ENCODE data around the gene ETHE1.

The ETHE1 gene

DNA sequence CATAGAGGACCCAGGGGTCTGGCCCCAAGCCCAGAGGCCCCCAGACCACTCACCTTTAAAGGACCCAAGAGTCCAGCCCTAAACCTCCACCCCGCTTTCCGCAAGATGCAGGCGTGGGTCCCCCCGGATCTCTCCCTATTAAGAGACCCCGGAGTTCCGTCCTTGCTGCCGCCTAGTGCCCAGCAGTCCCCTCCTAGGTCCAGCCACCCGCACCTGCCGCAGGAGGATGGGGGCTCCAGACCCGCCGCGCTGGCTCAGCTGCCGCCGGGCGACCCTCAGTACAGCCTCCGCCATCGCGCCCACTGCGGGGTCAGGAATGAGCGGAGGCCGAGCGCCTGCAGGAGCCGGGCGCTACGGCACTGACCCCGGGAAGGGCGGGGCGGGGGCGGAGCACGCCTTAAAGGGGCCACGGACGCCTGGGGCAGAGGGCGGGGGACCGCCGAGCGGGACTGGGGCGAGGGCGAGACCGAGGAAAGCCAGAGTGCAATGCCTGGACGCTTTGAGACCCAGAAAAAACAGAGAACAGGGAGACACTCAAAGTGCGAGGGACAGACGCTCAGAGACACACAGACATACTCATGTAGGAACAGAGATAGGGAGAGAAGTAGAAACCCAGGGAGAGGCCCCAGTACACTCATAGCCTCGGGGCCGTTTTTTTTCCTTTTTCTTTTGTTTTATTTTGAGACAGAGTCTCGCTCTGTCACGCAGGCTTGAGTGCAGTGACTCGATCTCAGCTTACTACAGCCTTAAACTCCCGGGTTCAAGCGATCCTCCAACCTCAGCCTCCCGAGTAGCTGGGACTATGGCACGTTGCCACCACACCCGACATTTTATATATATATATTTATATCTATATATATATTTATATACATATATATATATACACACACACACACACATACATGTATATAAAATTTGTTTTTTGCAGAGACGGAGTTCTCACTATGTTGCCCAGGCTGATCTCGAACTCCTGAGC lies at the start of gene ETHE1:
ETHE1 (minus strand) TSS at position 318 of the 976 bp plus-strand sequence; CDS start at position 294, 24 bp downstream.
- peak; percentile 51 for DNase-seq

DNA sequence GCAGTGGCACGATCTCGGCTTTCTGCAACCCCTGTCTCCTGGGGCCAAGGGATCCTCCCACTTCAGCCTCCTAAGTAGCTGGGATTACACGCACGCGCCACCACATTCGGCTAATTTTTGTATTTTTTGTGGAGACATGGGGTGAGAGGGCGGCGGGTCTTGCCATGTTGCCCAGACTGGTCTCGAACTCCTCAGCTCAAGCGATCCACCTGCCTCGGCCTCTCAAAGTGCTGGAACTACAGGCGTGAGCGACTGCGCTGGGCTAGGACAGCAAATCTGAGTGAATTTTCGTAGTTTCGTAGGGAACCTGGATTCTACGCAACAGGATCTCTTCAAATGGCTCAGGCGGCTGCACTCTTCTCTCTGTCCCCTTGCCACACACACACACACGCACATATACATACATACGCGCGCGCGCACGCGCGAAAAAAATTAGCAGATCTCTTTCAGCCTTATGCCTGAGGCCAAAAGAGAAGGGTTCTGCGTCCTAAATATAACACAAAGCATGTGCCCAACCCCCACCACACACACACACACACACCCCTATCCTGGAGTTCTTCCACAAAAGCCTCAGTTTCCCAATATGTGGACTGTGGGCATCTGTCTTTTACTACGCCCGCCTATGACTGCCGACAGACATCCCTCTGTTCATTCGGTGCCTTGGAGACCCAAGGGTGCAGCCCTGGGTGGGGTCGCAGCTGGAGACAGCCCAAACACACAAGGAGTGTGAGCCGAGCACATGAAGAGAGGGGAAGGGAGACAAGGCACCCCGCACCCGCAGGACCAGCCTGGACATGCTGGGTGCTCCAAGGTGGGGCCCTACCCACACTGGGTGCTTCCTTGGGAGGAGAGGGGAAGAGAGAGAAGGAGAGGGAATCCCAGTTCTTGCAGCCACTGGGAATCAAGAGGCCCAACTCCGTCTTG lies 49.2 kb upstream of the ETHE1 start:
- no peak for DNase-seq

DNA sequence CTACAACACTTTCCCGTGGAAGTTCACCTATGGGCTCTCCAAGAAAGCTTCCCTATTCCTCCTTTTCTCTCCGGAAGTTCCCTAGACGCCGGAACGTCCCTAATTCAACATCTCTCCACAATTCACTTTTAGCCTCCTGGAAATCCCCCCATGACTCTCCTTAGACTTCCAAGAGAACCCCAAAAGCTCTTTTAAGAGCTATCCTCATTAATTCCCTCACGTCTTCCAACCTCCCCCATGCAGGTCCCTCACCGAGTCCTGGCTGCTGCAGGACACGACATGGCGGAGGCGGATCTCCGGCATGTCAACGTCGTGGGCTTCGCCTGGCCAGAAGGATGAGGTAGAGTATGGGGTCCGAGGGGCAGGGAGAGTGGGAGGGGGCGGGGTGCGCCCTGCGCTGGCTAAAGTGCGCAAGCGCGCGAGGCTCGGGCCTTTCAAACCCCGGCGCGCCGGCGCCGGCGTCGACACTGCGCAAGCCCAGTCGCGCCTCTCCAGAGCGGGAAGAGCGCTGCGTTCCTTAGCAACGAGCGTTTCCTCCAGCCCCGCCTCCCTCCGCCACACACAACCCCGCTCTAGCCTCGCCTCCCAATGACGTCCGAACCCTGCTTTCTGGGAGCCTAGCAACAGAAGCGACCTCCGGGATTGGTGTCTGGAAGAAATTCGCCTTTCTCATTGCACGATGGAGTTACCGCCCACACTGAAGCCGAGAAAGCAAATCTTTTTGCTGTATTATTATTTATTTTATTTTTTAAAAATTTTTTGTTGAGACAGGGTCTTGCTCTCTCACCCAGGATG lies 48.4 kb upstream of the ETHE1 start, which contains the start of the genes PINLYP and XRCC1:
PINLYP (plus strand) TSS at position 646 of the 795 bp plus-strand sequence. CDS start 1,391 bp downstream, outside the sequence.
XRCC1 (minus strand) TSS at position 372 of the 795 bp plus-strand sequence; CDS start at position 303, 69 bp downstream.
- DNase-seq = peak; percentile 99

DNA sequence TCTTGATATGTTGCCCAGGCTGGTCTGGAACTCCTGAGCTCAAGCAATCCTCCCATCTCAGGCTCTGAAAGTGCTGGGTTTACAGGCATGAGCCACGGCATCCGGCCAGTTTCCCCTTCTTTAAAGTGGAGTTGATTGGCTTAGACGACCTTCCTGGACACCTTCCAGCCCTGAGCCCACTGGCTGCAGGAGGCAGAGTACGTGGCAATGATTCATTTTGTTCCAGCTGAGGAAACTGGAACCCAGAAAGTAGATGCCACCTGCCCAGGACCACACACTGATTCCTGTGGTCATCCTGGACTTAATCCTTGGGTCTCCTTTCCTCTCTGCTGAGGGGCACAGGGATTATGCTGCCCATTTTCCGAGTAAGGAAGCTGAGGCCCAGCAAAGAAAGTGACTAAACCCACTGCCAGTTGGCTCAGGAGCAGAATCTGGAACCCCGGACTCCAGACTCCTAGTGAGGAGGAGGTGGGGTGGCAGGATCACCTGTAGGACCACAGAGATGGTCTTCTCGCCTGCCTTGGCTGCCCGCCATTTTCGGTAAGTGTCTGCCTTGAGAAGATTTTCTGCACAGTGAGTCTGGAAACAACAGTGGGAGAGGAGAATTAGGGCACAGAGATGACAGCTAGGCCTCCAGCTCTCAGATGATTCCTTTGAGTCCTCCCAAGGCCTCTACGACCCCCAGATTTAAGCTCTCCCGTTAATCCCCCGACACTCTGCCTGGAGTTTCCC lies 47.6 kb upstream of the ETHE1 start:
- DNase-seq = no peak

DNA sequence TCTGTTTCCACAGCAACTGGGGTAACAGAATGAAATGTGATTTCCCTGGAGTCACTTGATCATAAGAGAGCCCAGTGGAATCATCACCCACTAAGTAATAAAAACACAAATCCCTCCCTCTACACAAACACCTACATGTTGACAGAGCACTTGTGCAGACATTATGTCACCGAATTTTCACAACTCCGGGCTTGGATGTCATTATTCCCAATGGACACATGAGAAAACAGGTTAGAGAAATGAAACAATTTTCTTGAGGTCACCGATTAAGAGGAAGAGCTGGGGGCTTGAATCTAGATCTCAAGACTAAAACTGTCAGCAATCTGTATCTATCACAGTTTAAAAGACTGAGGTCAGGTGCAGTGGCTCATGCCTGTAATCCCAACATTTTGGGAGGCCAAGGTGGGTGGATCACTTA lies 45.2 kb upstream of the ETHE1 start:
- no peak for DNase-seq

DNA sequence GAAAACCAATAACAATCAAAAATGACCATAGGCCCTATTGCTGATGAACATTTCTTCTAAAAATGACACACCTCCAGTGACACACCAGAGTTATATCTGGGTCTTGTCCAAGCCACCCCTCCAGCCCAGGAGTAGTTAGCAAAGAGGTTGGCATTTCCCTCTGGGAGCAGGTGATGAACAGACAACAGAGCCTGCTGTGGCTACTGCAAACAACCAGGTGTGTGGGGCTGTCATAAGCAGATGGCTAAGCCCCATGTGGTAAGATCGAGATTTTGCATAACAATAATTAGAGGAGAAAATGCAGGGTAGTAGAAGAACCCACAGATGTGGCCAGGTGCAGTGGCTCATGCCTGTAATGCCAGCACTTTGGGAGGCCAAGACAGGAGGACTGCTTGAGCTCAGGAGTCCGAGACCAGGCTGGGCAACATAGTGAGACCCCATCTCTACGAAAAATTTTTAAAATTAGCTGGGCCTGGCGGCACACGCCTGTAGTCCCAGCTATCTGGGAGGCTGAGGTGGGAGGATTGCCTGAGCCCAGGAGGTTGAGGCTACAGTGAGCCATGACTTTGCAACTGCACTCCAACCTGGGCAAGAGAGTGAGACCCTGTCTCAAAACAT lies 43.3 kb upstream of the ETHE1 start:
- no peak for DNase-seq

- no peak for DNase-seq
Measured at GRCh38 chr19:43569657-43570056, 42.7 kb upstream of the ETHE1 start.

- no peak for DNase-seq
Measured at GRCh38 chr19:43564800-43565199, 37.8 kb upstream of the ETHE1 start.

DNA sequence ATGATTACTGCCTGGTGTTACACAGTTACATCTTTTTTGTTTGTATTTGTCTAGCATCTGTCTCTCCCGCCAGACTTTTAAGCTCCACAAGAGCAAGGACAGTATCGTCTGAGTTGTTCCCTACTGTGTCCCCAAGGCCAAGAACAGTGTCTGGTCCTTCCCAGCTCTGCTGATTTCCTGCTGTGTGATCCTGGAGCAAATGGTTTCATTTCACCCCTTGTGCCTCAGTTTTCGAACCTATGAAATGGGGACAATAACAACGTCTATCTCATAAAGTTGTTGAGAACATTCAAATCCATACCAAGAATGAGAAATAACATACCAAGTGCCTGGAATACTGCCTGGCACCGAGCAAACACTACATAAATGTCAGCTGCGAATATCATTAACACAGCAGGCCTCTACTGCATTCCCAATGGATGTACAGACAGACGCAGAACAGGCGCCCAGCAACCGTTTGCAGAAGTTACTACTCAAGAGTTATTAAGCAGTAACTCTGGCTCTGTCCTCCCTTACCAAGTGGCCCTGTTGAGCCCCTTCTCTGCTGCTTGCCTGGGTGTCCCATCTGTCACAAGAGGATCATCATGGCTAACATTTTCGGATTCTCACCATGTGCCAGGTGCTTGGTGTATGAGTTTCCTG lies 36.9 kb upstream of the ETHE1 start:
- DNase-seq = no peak

DNA sequence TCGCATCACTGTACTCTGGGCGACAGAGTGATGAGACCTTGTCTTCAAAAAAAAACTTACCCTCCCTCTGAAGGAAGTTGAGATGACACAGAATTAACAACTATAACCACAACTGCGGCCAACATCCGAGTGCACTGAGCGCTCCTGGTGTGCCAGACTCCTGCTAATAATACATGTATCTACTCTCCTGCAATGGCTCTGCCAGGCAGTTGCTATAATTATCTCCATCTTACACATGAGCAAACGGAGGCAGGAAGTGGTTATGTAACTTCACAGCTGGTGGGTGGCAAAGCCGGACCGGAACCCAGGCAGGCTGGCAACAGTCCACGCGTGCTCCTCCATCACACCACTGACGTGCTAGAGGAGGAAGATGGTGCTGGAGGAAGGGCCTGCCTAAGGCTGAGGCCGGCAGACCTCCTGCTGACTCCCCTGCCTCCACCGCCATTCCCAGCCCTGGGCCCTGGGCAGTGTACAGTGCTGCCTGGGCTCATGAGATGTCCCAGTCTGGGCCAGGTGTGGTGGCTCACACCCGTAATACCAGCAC lies 35.8 kb upstream of the ETHE1 start:
- no peak for DNase-seq

DNA sequence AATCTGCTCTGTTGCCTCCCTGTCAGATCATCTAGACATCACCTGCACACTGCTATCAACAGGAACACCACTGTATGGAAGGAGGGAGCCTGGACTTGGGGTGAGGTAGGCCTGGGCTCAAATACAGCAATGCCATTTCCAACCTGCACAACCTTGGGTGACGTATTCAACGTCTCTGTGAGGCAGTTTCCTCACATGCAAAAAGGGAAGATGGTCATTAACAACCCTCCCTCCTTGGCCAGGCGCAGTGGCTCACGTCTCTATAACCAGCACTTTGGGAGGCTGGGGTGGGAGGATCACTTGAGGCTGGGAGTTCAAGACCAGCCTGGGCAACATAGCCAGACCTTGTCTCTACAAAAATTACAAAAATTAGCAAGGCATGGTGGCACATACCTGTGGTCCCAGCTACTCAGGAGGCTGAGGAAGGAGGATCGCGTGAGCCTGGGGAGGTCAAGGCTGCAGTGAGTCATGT lies 35.3 kb upstream of the ETHE1 start:
- no peak for DNase-seq

DNA sequence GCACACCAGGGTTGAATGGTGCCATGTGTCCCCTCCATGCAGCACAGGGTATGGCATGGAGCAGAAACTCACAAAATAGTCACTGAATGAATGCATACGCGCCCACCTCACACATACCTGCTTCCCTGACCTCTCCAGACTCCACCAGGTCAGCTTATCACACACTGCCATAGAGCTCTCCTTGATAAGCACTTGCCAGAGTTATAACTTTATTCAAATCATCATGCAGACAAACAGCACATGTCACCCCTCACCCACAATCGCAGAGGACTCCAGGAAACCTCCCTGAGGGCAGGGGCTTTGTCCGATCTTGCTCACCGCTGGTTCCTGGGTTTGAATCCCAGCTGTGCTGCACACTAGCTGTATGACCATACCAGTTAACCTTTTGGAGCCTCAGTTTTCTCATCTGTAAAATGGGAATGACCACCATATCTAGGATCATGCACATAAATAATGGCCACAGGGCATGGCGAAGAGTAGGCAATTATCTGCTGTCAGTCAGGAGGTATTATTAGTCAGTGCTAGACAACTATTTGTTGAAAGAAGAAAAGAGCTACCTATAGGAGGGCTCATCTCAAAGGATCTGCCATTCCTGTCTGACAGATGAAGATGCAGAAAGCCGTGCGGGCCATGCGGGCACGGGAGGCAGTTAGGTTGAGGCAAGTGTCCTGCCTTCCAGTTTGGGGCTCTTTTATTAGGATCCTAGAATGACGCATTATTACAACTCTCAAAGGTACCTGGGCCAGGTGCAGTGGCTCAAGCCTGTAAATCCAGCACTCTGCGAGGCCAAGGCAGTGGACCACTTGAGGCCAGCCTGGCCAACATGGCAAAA lies 34.4 kb upstream of the ETHE1 start:
- DNase-seq = no peak

DNA sequence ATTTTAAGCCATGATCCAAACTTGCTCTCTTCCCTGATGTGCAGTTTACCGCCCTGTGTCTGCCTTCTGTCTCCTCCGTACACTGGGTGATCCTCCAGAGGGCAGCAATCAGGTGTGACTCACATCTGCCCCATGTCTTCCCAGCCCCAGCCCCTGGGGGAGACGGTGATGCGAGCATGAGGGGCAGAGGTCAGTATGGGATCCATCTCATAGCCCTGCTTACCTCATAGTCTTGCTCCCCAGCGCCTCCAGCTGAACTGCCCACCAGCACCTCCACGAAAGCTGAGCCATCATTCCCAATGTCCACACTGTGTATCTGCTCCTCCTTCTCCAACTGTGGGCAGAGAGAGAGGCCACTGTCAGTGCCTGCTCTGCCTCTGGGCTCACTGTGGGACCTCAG lies 33.7 kb upstream of the ETHE1 start:
- no peak for DNase-seq

DNA sequence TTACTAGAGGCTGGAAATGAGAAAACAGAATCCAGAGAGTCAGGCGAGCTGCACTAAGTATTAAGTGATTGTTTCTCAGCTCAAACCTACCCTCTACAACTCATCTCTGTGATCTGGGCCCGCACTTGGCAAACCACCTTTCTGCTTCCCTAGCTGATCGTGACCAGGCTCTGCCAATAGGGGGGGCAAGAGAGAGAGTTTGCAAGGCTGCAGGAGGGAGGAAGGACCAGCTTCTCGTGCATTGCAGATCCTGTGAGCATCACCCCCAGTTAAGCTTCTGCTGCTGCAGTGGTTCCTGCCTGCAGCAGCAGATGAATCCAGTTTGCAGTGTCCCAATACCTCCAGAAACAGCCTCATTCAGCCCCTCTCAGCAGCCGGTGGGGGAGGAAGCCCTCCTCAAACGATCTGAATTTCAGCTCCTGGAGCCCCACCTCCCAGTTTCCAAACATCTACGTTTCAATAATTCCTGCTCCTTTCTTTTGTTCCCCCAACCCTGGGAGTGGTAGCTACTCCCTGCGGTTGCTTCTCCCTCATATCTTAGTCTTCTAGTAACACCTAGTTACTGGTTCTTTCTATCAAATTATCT lies 28.3 kb upstream of the ETHE1 start:
- DNase-seq = peak; percentile 42

GRCh38 chr19:43554317-43554895 lies 27.4 kb upstream of the ETHE1 start:
- no peak for DNase-seq

DNA sequence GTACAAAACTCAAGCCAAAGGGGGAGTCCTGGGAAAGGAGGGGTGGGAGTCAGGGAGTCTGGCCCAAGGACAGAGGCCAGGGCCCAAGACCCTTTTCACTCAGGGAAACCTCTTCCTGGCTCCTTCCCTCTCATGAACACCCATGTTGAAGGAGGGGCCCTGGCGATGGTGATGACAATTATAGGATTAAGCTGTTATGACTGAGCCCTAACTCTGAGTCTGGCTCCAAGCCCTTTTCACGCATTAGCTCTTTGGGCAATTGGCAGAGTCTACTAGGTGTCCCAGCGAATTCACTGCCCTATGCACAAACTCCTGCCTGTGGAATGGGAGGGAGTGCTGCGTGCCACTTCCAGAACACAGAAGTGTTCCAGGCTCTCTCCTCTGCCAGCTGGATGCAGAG lies 26.7 kb upstream of the ETHE1 start:
- DNase-seq = no peak

GRCh38 chr19:43552616-43553015 lies 25.6 kb upstream of the ETHE1 start:
- DNase-seq = no peak

- DNase-seq = no peak
Measured at GRCh38 chr19:43552198-43552450, 25.1 kb upstream of the ETHE1 start.

Measured in NCI-H1105 (cell line).